Activated naive CD4-positive, alpha-beta T cell treated with anti-CD3 and anti-CD28 coated beads, Interleukin-2, amount 50 U/mL, for 16 hours (primary cell): ENCODE data around the gene G6PC3.
A peak's percentile ranks its signal among the peaks of the same experiment; 100 is the strongest.
"Not testable (repeated sequence)": the region's sequence is repeated elsewhere in the genome, so short reads cannot be mapped to it uniquely, and the experiment has no call there.

Experiments used
- DNase-seq: peaks from one replicate; pipeline ENCODE4 v3.0.0-alpha.2; 2020

G6PC3 gene

GRCh38 chr17:44070455-44071197 lies at the start of gene G6PC3:
Gene G6PC3 (plus strand): TSS chr17:44070735. CDS start chr17:44070966, 231 bp downstream.
- DNase-seq: peak; percentile 77

- DNase-seq: not testable (repeated sequence)
These were observed 49.3 kb upstream of the G6PC3 start for GRCh38 chr17:44021227-44021626.

GRCh38 chr17:44022246-44022645 lies 48.3 kb upstream of the G6PC3 start:
- DNase-seq: no peak

GRCh38 chr17:44023545-44024270 lies 46.8 kb upstream of the G6PC3 start:
- DNase-seq: no peak

GRCh38 chr17:44024271-44024663 lies 46.3 kb upstream of the G6PC3 start:
- no peak for DNase-seq

GRCh38 chr17:44024853-44025252 lies 45.7 kb upstream of the G6PC3 start:
- no peak for DNase-seq

GRCh38 chr17:44029736-44030135 lies 40.8 kb upstream of the G6PC3 start:
- DNase-seq: no peak

GRCh38 chr17:44030482-44030881 lies 40.1 kb upstream of the G6PC3 start:
- DNase-seq: no peak

GRCh38 chr17:44033861-44034408 lies 36.6 kb upstream of the G6PC3 start:
- no peak for DNase-seq

GRCh38 chr17:44034688-44035087 lies 35.8 kb upstream of the G6PC3 start:
- DNase-seq: not testable (repeated sequence)

- DNase-seq: no peak
These were observed 33.1 kb upstream of the G6PC3 start for GRCh38 chr17:44037471-44037870.

- no peak for DNase-seq
These were observed 31.9 kb upstream of the G6PC3 start for GRCh38 chr17:44038604-44039011.

- no peak for DNase-seq
These were observed 30.5 kb upstream of the G6PC3 start for GRCh38 chr17:44039829-44040635.

- DNase-seq: no peak
These were observed 27.3 kb upstream of the G6PC3 start for GRCh38 chr17:44043272-44043696.

GRCh38 chr17:44044071-44044470 lies 26.5 kb upstream of the G6PC3 start:
- no peak for DNase-seq

- DNase-seq: no peak
These were observed 25.0 kb upstream of the G6PC3 start for GRCh38 chr17:44045486-44045885.

GRCh38 chr17:44046893-44047292 lies 23.6 kb upstream of the G6PC3 start:
- DNase-seq: not testable (repeated sequence)

- DNase-seq: no peak
These were observed 21.1 kb upstream of the G6PC3 start for GRCh38 chr17:44049294-44050060.

- no peak for DNase-seq
These were observed 17.2 kb upstream of the G6PC3 start for GRCh38 chr17:44053125-44053872.

GRCh38 chr17:44059101-44059892 lies 11.2 kb upstream of the G6PC3 start:
- no peak for DNase-seq

GRCh38 chr17:44061446-44061845 lies 9.1 kb upstream of the G6PC3 start:
- no peak for DNase-seq
